Stimulated activated CD4-positive, alpha-beta T cell treated with anti-CD3 and anti-CD28 coated beads, Interleukin-12 subunit alpha, Interleukin-12 subunit beta, amount 100 ng/mL, for 4 hours (primary cell): ENCODE data around the gene UBE2D3.
"Not testable (repeated sequence)": the region's sequence is repeated elsewhere in the genome, so short reads cannot be mapped to it uniquely, and the experiment has no call there.

ENCODE experiments used
- DNase-seq: peaks from one replicate; pipeline ENCODE4 v3.0.0-alpha.2; 2020

UBE2D3 gene

DNA sequence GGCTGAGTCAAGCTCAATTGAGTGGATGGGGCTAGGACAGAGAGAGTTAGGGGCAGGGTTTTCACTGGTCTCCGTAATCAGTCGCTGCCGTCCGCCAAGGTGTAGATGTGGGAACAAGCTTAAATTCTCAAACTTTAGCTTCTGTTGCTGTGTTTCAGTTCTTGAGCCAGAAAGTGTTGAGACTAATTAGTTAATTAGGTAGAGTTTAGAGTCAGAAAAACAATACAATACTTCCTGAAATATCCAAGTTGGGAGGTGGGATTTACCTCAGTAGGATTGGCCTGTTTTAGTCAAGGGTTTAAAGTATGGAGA is 1.1 kb upstream of the UBE2D3 start:
- DNase-seq = no peak

DNA sequence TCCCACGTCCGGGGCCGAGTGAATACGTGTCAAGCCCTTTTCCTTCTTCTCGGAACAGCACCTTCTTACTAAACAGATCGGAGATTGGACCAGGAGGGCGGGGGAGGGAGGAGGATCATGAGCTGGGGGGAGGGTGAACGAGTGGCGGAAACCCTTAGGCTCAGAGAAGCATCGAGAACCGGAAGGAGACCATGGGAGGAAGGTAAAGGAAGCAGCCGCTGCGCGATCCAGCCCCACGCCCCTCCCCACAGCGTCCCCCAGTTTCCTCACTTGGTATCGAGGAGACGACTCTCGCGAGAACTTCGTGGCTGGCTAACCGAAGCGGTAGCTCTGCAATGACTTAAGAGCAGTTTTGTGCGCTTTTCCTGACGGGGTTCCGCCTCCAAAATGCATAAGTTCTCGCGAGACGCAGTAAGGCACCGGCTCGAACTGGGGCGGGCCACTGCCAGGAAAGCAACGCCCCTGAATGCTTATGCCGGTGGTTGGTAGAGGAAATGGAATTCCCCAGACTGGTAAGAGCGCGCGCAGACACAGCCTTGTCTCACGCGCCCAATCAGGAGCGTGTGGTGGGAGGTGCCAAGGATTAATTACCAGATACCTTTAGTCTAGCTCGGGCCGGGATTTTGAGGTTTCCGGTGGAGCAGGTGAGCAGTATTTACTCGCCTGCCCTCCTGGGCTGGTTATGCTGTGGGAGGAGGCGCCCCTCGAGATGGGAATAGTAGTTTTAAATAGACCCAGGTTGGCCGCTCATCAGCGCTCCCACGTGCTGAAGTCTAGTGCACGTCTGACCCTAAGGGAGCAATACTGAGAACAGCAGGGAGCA is 534 bp upstream of the UBE2D3 start:
- DNase-seq = peak; percentile 97

DNA sequence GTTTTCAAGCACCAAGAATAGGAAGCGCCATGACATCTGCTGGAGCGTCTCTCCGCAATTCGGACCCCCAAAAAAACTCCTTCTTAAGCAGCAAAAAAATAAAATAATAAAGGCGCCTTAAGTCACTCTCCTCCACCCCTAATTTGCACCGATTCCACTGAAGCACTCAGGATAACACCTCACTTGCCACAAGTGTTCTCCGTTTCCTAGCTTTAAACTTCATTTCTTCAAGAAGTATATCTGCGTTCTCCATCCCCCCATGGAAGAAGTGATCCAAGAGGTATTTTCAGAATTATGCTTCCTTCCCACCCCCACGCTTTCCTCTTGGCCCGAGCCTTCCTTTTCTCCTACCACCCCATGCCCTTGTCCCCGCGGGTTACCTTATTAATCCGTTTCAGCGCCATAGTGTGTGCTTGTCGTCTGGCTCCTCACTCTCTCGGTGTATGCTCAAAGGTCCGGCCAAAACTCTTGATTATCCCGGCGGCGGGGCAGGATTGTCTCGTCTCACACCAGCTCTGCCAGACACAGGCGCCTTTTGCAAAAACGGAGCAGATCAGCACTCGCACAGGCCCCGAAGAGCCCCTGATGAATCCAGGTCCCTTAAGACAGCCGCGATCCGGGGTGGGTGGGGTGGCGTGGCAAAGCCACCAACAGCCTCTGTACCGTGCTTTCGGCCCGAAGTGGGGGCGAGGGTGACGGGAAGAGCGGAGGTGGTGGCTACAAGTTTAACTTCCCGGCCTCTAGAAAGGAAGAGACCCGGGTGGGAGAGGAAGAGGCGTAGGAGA is 1.1 kb downstream of the UBE2D3 start:
- DNase-seq = no peak

DNA sequence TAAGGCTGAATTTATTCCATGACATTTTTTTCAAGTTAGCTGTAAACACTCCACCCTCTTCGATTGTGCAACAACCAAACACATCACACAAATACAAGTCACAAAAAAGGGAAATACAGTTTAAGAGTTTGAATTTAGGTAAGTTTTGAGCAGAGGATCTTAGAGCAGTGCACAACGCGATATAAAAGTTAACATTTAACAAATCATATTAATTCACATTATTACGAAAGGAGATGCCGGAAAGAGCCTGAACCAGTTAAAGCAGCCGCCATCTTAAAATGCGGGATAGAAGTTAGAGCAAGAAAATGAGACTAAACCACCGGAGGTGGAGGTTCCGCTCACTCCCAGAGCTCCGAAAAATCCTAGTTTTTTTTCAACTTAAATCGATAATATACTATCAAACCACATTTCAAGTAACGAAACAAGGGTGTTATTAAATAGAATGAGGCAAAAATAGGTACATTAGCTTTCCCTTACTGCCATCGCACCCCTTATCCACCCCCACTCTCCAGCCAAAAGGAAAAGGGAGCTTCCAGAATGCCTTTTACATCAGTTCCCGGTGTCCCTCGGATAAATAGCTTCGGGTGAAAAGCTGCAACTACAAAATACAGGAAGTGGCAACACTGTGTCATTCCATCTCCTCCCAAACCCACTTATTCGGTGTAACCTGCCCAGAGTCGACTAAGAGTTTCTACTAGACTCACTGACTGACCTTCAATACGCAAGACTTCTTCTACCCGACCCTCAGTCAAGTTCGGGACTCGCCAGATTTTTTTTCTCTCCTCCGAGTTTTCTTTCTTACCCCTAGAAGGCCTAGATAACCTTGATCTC is 1.9 kb downstream of the UBE2D3 start:
- DNase-seq = peak; percentile 12

DNA sequence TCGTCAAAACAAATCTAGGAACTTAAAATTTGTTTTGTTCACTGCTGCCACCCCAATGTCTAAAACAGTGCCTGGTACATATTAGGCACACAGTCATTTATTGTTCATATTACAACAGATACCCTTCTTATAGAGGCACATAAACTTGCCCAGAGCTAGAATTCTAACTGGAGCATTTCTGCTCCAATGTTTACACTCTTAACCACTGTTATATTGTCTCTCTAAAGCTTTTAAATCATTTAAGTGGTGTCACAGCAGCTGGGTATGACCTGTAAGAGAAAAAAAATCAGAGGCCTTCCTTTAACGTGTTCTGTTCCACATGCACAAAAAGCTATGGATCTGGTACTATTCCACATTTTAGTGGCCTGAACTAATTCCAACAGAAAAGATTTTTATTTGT is 3.0 kb downstream of the UBE2D3 start:
- DNase-seq = no peak

- DNase-seq = no peak
Measured at GRCh38 chr4:102823897-102824296, 3.5 kb downstream of the UBE2D3 start.

- no peak for DNase-seq
Measured at GRCh38 chr4:102823464-102823863, 3.9 kb downstream of the UBE2D3 start.

GRCh38 chr4:102819588-102820365 is 7.6 kb downstream of the UBE2D3 start:
- no peak for DNase-seq

- DNase-seq = not testable (repeated sequence)
Measured at GRCh38 chr4:102819100-102819499, 8.3 kb downstream of the UBE2D3 start.

- no peak for DNase-seq
Measured at GRCh38 chr4:102817613-102818268, 9.6 kb downstream of the UBE2D3 start.

DNA sequence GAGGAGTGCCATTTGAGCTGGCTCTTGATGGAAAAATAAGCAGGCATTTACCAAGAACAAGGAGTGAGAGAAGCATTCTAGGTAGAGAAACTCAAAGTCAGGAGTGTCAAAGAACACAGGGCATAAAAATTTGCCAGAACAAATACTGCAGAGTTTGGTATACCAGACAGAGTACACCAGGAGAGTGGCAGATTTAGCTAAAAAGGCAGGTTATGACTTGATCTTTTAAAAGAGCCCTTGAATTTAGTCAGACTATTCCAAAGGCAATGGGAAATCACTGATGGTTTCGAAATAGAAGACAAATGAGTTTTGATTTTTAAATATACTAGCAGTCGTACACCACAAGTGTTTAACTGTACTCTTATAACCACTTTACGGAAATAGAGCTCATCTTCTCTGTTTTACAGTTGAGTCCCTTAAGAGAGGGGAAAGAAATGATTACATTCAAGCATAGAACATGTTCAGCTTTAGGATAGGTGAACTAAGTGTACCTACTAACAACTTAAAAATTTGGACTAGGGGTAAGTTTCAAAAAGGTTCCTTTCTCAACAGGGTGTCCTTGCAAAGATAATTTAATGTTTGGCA is 10.2 kb downstream of the UBE2D3 start:
- no peak for DNase-seq

- no peak for DNase-seq
Measured at GRCh38 chr4:102815981-102816380, 11.4 kb downstream of the UBE2D3 start.

DNA sequence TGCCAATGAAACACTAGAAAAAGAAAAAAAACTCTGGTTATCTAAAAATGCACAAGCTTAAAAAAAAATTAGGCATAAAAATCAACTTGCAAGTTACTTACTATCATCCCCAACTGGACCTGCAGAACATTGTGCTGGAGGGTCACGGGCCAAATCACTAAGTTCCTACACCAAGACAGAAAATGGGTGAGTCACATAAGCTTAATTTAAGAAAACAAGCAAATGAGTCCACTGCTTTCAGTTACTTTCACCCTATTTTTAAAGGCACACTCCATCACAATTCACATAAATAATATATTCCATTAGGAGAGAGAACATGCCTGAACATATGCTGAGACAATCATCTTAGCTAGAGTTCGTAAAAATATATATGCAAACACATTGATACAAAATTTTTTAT is 17.7 kb downstream of the UBE2D3 start:
- no peak for DNase-seq

GRCh38 chr4:102809190-102809589 is 18.2 kb downstream of the UBE2D3 start:
- no peak for DNase-seq

GRCh38 chr4:102808009-102808408 is 19.3 kb downstream of the UBE2D3 start:
- no peak for DNase-seq

- DNase-seq = no peak
Measured at GRCh38 chr4:102807345-102807744, 20.0 kb downstream of the UBE2D3 start.

DNA sequence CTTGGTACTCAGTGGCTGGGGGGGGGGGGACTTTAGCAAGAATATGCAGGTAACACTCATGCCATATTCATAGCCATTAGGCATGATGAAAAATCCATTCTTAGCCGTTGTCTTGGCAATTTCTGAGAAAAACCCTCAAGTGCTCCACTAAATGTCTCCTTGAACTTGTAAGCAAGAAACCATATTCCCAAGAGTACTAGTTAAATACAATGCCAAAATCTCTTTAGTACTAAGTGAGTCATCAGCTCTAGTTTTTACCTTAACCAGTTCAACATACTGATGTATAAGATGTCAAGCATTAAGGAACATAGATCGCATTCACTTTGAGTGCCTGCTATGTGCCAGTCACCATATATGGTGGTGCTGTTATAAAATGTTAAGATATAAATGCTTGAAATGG is 27.5 kb downstream of the UBE2D3 start:
- DNase-seq = no peak

GRCh38 chr4:102794999-102795398 is 32.4 kb downstream of the UBE2D3 start:
- no peak for DNase-seq

DNA sequence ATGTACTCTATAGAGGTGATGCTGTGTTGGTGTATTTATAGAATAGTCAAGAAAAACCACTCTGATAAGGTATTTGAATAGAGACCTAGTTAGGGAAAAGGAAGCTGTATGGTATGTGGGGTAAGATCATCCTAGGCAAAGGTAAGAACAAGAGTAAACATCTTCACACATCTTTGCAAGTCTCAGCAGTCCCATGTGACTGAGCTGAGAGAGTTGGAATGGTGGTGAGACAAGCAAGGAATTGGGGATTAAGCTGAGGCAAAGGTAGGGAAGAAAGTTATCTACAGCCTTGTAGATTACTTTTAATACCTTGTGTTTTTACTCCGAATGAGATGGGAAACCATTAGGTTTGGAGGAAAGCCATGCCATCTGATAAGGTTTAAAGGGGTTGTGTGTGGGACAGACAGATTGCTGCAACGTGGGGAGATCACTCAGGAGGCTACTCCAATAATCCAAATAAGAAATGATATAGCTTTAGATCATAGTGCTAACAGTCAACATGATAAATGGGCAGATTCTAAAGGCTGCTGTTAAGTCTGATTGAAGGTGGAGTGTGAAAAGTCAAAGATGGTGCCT is 34.9 kb downstream of the UBE2D3 start:
- DNase-seq = no peak

DNA sequence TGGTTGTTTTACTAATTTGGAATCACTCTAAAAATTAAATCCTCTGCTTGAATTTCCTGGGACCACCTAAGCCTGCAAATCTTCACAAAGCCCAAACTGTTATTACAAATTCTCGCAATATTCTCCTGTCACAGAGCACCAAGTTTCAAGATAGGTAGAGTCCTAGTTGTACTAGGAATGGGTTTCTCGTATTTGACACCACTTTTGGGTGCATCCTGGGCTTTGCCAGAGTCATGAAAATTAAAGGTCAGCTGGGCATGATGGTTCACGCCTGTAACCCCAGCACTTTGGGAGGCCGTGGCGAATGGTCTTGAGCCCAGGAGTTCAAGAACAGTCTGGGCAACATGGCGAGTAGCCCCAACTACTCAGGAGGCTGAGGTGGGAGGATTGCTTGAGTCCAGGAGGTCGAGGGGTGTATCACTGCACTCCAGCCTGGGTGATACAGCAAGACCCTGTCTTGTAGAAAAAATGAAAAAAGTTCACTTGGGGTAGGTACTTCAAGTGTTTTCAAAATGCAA is 36.0 kb downstream of the UBE2D3 start:
- DNase-seq = no peak

GRCh38 chr4:102789317-102789717 is 38.0 kb downstream of the UBE2D3 start:
- DNase-seq = no peak
